Measurements from ENCODE around the gene PLCG1. TPM values are rescaled to one million over a fixed set of nuclear protein-coding genes. Genes with fewer than 3 reads are reported as not detected.

The PLCG1 gene
- total RNA-seq, 1 donor from 2014 or later = 261 TPM

GRCh38 chr20:41141153-41141815 is 3.9 kb downstream of the PLCG1 start:
- no peak for DNase-seq (ENCODE audit: extremely low read depth, low read depth, low spot score)

- no peak for DNase-seq (ENCODE audit: extremely low read depth, low read depth, low spot score)
Observed at GRCh38 chr20:41142245-41142644, 4.9 kb downstream of the PLCG1 start.

GRCh38 chr20:41142919-41143318 is 5.6 kb downstream of the PLCG1 start:
- DNase-seq (ENCODE audit: extremely low read depth, low read depth, low spot score) = no peak

- no peak for DNase-seq (ENCODE audit: extremely low read depth, low read depth, low spot score)
Observed at GRCh38 chr20:41143354-41143753, 6.0 kb downstream of the PLCG1 start.

- no peak for DNase-seq (ENCODE audit: extremely low read depth, low read depth, low spot score)
Observed at GRCh38 chr20:41145317-41145716, 8.0 kb downstream of the PLCG1 start.

GRCh38 chr20:41145821-41146620 is 8.7 kb downstream of the PLCG1 start:
- DNase-seq (ENCODE audit: extremely low read depth, low read depth, low spot score) = no peak

- no peak for DNase-seq (ENCODE audit: extremely low read depth, low read depth, low spot score)
Observed at GRCh38 chr20:41147767-41148191, 10.4 kb downstream of the PLCG1 start.

- no peak for DNase-seq (ENCODE audit: extremely low read depth, low read depth, low spot score)
Observed at GRCh38 chr20:41148942-41149341, 11.6 kb downstream of the PLCG1 start.

GRCh38 chr20:41150664-41151063 is 13.3 kb downstream of the PLCG1 start:
- DNase-seq (ENCODE audit: extremely low read depth, low read depth, low spot score) = peak; percentile 89

- no peak for DNase-seq (ENCODE audit: extremely low read depth, low read depth, low spot score)
Observed at GRCh38 chr20:41151134-41151869, 14.0 kb downstream of the PLCG1 start.

GRCh38 chr20:41152108-41152757 is 14.9 kb downstream of the PLCG1 start:
- no peak for DNase-seq (ENCODE audit: extremely low read depth, low read depth, low spot score)

- DNase-seq (ENCODE audit: extremely low read depth, low read depth, low spot score) = no peak
Observed at GRCh38 chr20:41154436-41155176, 17.3 kb downstream of the PLCG1 start.

GRCh38 chr20:41155261-41155660 is 17.9 kb downstream of the PLCG1 start:
- no peak for DNase-seq (ENCODE audit: extremely low read depth, low read depth, low spot score)

- no peak for DNase-seq (ENCODE audit: extremely low read depth, low read depth, low spot score)
Observed at GRCh38 chr20:41158082-41158625, 20.8 kb downstream of the PLCG1 start.

- no peak for DNase-seq (ENCODE audit: extremely low read depth, low read depth, low spot score)
Observed at GRCh38 chr20:41159547-41159946, 22.2 kb downstream of the PLCG1 start.

GRCh38 chr20:41160686-41161085 is 23.3 kb downstream of the PLCG1 start:
- DNase-seq (ENCODE audit: extremely low read depth, low read depth, low spot score) = no peak

GRCh38 chr20:41161886-41162285 is 24.5 kb downstream of the PLCG1 start:
- no peak for DNase-seq (ENCODE audit: extremely low read depth, low read depth, low spot score)

GRCh38 chr20:41162396-41162795 is 25.1 kb downstream of the PLCG1 start:
- DNase-seq (ENCODE audit: extremely low read depth, low read depth, low spot score) = no peak

GRCh38 chr20:41163821-41164220 is 26.5 kb downstream of the PLCG1 start:
- DNase-seq (ENCODE audit: extremely low read depth, low read depth, low spot score) = no peak

Measured in glomerular endothelial cell (primary cell).